ENCODE measurements around the gene FGF21.

DNA sequence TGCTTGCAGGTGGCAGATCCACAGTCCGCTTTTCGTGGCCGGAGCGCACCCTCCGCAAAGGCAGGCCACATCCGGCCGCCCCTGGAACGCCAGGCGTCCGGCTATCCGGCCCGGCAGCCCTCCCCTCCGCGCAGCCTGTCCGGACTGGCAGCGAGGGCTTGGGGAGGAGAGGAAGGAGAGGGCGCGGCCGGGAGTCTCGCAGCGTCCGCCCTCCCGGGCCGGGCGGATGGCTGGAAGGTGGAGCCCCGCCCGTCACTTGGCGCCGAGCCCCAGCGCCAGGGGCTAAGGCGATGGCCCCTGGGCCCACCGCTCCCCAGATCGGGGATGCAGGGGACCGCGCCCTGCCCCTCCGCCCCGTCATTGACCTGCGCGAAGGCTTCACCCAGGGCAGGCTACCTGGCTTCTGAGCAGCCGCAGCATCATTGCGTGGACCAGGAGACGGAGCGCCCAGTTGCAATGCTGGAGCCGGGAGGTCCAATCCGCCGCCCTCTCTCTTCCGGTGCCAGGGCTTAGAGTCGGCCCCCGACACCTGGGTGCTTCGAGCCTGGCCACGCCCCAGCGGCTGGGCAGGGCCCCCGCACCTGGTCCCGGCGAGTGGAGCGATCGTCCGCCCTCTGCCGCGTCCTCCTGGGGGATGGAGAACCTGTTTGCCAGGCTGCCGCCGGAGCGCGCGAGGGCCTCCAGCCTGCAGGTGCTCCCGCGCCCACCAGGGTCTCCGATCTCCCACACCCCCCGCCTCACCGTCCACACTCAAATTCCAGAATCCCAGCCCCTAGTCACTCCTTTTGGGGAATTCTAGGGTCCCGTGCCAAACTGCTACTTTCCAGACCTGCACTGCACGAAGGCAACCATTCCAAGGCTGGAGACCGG lies 2.6 kb upstream of the FGF21 start, which contains the start of gene FUT1:
- TF ChIP-seq POLR2A (IDR thresholded peaks at IDR 0.05; ENCODE audit: extremely low read depth, insufficient read length) = peak; percentile 67
- TF ChIP-seq, protein P1, sequence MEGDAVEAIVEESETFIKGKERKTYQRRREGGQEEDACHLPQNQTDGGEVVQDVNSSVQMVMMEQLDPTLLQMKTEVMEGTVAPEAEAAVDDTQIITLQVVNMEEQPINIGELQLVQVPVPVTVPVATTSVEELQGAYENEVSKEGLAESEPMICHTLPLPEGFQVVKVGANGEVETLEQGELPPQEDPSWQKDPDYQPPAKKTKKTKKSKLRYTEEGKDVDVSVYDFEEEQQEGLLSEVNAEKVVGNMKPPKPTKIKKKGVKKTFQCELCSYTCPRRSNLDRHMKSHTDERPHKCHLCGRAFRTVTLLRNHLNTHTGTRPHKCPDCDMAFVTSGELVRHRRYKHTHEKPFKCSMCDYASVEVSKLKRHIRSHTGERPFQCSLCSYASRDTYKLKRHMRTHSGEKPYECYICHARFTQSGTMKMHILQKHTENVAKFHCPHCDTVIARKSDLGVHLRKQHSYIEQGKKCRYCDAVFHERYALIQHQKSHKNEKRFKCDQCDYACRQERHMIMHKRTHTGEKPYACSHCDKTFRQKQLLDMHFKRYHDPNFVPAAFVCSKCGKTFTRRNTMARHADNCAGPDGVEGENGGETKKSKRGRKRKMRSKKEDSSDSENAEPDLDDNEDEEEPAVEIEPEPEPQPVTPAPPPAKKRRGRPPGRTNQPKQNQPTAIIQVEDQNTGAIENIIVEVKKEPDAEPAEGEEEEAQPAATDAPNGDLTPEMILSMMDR (IDR thresholded peaks at IDR 0.05; ENCODE audit: low read depth, low read length) = no peak
